ENCODE data around the gene RPL13. TPM values are rescaled to one million over a fixed set of nuclear protein-coding genes. Genes with fewer than 3 reads are reported as not detected.

The RPL13 gene
- total RNA-seq, 4 donors from 2014 or later, result 3,190 to 3,814 (median 3,321) TPM

GRCh38 chr16:89544713-89545043 lies 15.8 kb upstream of the RPL13 start:
- H3K36me3 ChIP-seq, result peaks cover 0 to 29% (median 10%) of the 10 kb centered on the region in 4 donors
- peaks cover 0 to 20% (median 12%) of the 10 kb centered on the region in 4 donors for H3K4me1 ChIP-seq
- in situ Hi-C loops (cut with MboI; ENCODE audit: low pct_ligation_motif_present in 1 of 4, low pct_unique_long_range_greater_than_20kb in 1 of 4, low sequenced_read_pairs in 3 of 4), result no loop called here
- H3K27me3 ChIP-seq, result no peaks in the 10 kb centered on the region
- H3K4me3 ChIP-seq, result no peak overlapping the region
- DNase-seq, result no peak
- no peaks in the 10 kb centered on the region for H3K9me3 ChIP-seq
- WGBS, 2 donors (ENCODE audit: low coverage in 1 of 2), result 94% methylated on average over 13 of the region's 13 CpGs; no CpG with 5 or more reads in 1 of the 2 donors
- H3K27ac ChIP-seq, result no peak overlapping the region
- intact Hi-C loops (cut with DNase I; ENCODE audit: low total_unique reads), result no loop called here
- TF ChIP-seq POLR2AphosphoS5 (IDR thresholded peaks at IDR 0.05) (no peak), POLR2A (IDR thresholded peaks at IDR 0.05) (no peak), CTCF (IDR thresholded peaks at IDR 0.05) (no peak), EP300 (IDR thresholded peaks at IDR 0.05; ENCODE audit: low read depth) (no peak)

- in situ Hi-C loops (cut with MboI; ENCODE audit: low pct_ligation_motif_present in 1 of 4, low pct_unique_long_range_greater_than_20kb in 1 of 4, low sequenced_read_pairs in 3 of 4) (no loop called here), intact Hi-C loops (cut with DNase I; ENCODE audit: low total_unique reads) (no loop called here)
- H3K27me3 ChIP-seq, result no peaks in the 10 kb centered on the region
- DNase-seq, result no peak
- H3K9me3 ChIP-seq, result no peaks in the 10 kb centered on the region
- H3K27ac ChIP-seq, result peak overlapping the region in 2 of 4 donors; percentile 5 to 36
- WGBS, 2 donors (ENCODE audit: low coverage in 1 of 2), result 73 to 81% methylated on average over 3 to 17 of the region's 17 CpGs
- peaks cover 0 to 29% (median 11%) of the 10 kb centered on the region in 4 donors for H3K36me3 ChIP-seq
- no peak for TF ChIP-seq POLR2AphosphoS5 (IDR thresholded peaks at IDR 0.05)
- TF ChIP-seq EP300 (IDR thresholded peaks at IDR 0.05; ENCODE audit: low read depth), result no peak
- no peak for TF ChIP-seq CTCF (IDR thresholded peaks at IDR 0.05)
- no peak for TF ChIP-seq POLR2A (IDR thresholded peaks at IDR 0.05)
- H3K4me1 ChIP-seq, result peaks cover 0 to 20% (median 12%) of the 10 kb centered on the region in 4 donors
- no peak overlapping the region for H3K4me3 ChIP-seq
These were observed 15.2 kb upstream of the RPL13 start for GRCh38 chr16:89545044-89545830.

GRCh38 chr16:89545831-89546574 lies 14.5 kb upstream of the RPL13 start:
- peak; percentile 80 for DNase-seq
- Histone ChIP-seq H3K9me3 (no peaks in the 10 kb centered on the region), H3K27me3 (no peaks in the 10 kb centered on the region), H3K4me3 (no peak overlapping the region), H3K27ac (peak overlapping the region in 2 of 4 donors; percentile 5 to 36), H3K36me3 (peaks cover 0 to 29% (median 11%) of the 10 kb centered on the region in 4 donors), H3K4me1 (peaks cover 0 to 20% (median 12%) of the 10 kb centered on the region in 4 donors)
- no peak for TF ChIP-seq CTCF (IDR thresholded peaks at IDR 0.05)
- no peak for TF ChIP-seq POLR2A (IDR thresholded peaks at IDR 0.05)
- no peak for TF ChIP-seq POLR2AphosphoS5 (IDR thresholded peaks at IDR 0.05)
- WGBS, 2 donors (ENCODE audit: low coverage in 1 of 2), result 69 to 74% methylated on average over 9 to 26 of the region's 26 CpGs
- in situ Hi-C loops (cut with MboI; ENCODE audit: low pct_ligation_motif_present in 1 of 4, low pct_unique_long_range_greater_than_20kb in 1 of 4, low sequenced_read_pairs in 3 of 4) (no loop called here), intact Hi-C loops (cut with DNase I; ENCODE audit: low total_unique reads) (no loop called here)

GRCh38 chr16:89546781-89547180 lies 13.7 kb upstream of the RPL13 start:
- DNase-seq, result no peak
- H3K36me3 ChIP-seq, result peaks cover 0 to 37% (median 11%) of the 10 kb centered on the region in 4 donors
- no peak overlapping the region for H3K27ac ChIP-seq
- H3K4me1 ChIP-seq, result peaks cover 0 to 20% (median 12%) of the 10 kb centered on the region in 4 donors
- intact Hi-C loops (cut with DNase I; ENCODE audit: low total_unique reads), result no loop called here
- 83 to 97% methylated on average over 6 to 16 of the region's 19 CpGs for WGBS, 2 donors (ENCODE audit: low coverage in 1 of 2)
- H3K9me3 ChIP-seq, result no peaks in the 10 kb centered on the region
- H3K4me3 ChIP-seq, result no peak overlapping the region
- no peaks in the 10 kb centered on the region for H3K27me3 ChIP-seq
- in situ Hi-C loops (cut with MboI; ENCODE audit: low pct_ligation_motif_present in 1 of 4, low pct_unique_long_range_greater_than_20kb in 1 of 4, low sequenced_read_pairs in 3 of 4), result no loop called here
- TF ChIP-seq POLR2A (IDR thresholded peaks at IDR 0.05), result no peak
- no peak for TF ChIP-seq EP300 (IDR thresholded peaks at IDR 0.05; ENCODE audit: low read depth)
- no peak for TF ChIP-seq CTCF (IDR thresholded peaks at IDR 0.05)
- TF ChIP-seq POLR2AphosphoS5 (IDR thresholded peaks at IDR 0.05), result no peak
